A673 (cell line): ENCODE data around the gene TSHZ2.

Experiments used
- EZH2 ChIP-seq: fragments of 200-600 bp; sonication (generic); IDR thresholded peaks from 2 replicates; pipeline ENCODE4 v1.6.1; 2017; ENCODE audit warnings: borderline replicate concordance, low read depth, mild to moderate bottlenecking, mixed read lengths, antibody characterized with exemption, low read length; ENCODE audit not compliant: poor library complexity, severe bottlenecking
- TF ChIP-seq, protein P1 (sequence below): fragments of 300-800, 200-600 bp; sonication (generic); conservative IDR thresholded peaks from 2 replicates; pipeline ENCODE4 v1.5.1; 2017; ENCODE audit warnings: low read depth, mild to moderate bottlenecking, antibody characterized with exemption, low read length, moderate library complexity, mixed read lengths

DNA sequence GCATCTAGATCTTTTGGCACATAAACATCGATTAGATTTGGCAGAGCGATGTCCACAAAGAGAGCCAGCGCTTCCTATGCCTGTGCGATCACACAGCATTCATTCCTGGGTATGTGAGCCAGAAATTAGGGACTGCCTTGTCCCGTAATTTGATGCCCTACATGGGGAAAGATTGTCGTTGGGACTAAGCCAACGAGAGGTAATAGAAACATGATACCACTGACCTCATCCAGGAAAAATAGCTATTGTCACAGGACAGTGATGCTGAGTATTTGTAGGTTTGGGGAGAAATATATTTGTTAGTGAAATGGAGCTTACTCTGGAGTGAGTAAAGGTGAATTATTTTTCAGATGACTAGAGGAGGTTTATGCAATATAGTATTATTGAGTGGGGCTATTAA is 154.0 kb downstream of the TSHZ2 start:
- TF ChIP-seq, protein P1, sequence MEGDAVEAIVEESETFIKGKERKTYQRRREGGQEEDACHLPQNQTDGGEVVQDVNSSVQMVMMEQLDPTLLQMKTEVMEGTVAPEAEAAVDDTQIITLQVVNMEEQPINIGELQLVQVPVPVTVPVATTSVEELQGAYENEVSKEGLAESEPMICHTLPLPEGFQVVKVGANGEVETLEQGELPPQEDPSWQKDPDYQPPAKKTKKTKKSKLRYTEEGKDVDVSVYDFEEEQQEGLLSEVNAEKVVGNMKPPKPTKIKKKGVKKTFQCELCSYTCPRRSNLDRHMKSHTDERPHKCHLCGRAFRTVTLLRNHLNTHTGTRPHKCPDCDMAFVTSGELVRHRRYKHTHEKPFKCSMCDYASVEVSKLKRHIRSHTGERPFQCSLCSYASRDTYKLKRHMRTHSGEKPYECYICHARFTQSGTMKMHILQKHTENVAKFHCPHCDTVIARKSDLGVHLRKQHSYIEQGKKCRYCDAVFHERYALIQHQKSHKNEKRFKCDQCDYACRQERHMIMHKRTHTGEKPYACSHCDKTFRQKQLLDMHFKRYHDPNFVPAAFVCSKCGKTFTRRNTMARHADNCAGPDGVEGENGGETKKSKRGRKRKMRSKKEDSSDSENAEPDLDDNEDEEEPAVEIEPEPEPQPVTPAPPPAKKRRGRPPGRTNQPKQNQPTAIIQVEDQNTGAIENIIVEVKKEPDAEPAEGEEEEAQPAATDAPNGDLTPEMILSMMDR, result no peak
- TF ChIP-seq EZH2, result no peak
